ENCODE results near the gene ZDHHC11B.
"Not testable (repeated sequence)": the region's sequence is repeated elsewhere in the genome, so short reads cannot be mapped to it uniquely, and the experiment has no call there.

- not testable (repeated sequence) for TF ChIP-seq POLR2A (IDR thresholded peaks at IDR 0.05; ENCODE audit: borderline replicate concordance, extremely low read depth, insufficient read depth, insufficient read length); POLR2AphosphoS5 (IDR thresholded peaks at IDR 0.05; ENCODE audit: low read depth, low read length); RAD21 (IDR thresholded peaks at IDR 0.05; ENCODE audit: low read depth); SIN3A (IDR thresholded peaks at IDR 0.05; ENCODE audit: low read depth); YY1 (IDR thresholded peaks at IDR 0.05; ENCODE audit: extremely low read depth, insufficient replicate concordance, low read depth, low read length); CEBPB (IDR thresholded peaks at IDR 0.05; ENCODE audit: low read depth)
Observed at GRCh38 chr5:770585-770984, 13.9 kb downstream of the ZDHHC11B start.

All from HCT116 (cell line).